ENCODE results near the gene FBN2.
"Not testable (repeated sequence)": the region's sequence is repeated elsewhere in the genome, so short reads cannot be mapped to it uniquely, and the experiment has no call there.

FBN2 gene

GRCh38 chr5:128453121-128453520 is 84.9 kb downstream of the FBN2 start:
- Histone ChIP-seq H3K27me3 (ENCODE audit: control insufficient read depth in 3 of 3, insufficient read depth in 3 of 3, low read depth in 1 of 3, low read length in 3 of 3) (no peaks in the 10 kb centered on the region), H3K4me3 (ENCODE audit: low read length in 2 of 2) (no peak overlapping the region), H3K14ac (ENCODE audit: low read length) (no peak overlapping the region), H3K4me2 (ENCODE audit: insufficient read depth, low read length, poor library complexity, severe bottlenecking) (no peak overlapping the region), H3K23ac (ENCODE audit: low read depth, low read length, poor library complexity) (no peak overlapping the region), H2BK12ac (ENCODE audit: low read length) (no peak overlapping the region), H3K9ac (ENCODE audit: low read depth, low read length, poor library complexity) (no peak overlapping the region), H3K4me1 (ENCODE audit: control insufficient read depth in 2 of 2, insufficient read depth in 1 of 2, low read depth in 1 of 2, low read length in 2 of 2) (peaks cover 0 to 13% of the 10 kb centered on the region in 2 donors), H4K91ac (ENCODE audit: low read depth, low read length, poor library complexity) (no peak overlapping the region), H2AK5ac (ENCODE audit: low read depth, low read length) (no peak overlapping the region), H3K9me3 (replicated peaks in 1 of 2; ENCODE audit: control insufficient read depth in 2 of 2, insufficient read depth in 1 of 2, low read depth in 1 of 2, low read length in 2 of 2) (peaks cover 0 to 3% of the 10 kb centered on the region in 2 donors), H2BK15ac (ENCODE audit: low read length) (no peak overlapping the region), H2BK120ac (ENCODE audit: low read depth, low read length) (no peak overlapping the region), H3K4ac (ENCODE audit: low read length) (no peak overlapping the region), H2BK5ac (ENCODE audit: low read length) (no peak overlapping the region), H3K36me3 (replicated peaks in 1 of 2; ENCODE audit: control insufficient read depth in 2 of 2, insufficient read depth in 2 of 2, low read length in 2 of 2) (peaks cover 0 to 2% of the 10 kb centered on the region in 2 donors), H3K79me1 (ENCODE audit: low read depth, low read length) (peaks cover 2% of the 10 kb centered on the region), H2AFZ (ENCODE audit: low read length) (no peak overlapping the region), H4K8ac (ENCODE audit: low read depth, low read length) (no peak overlapping the region), H3K18ac (ENCODE audit: low read length) (no peak overlapping the region), H3K27ac (replicated peaks; ENCODE audit: low read length) (no peak overlapping the region)
- DNase-seq (ENCODE audit: low spot score), result no peak
- WGBS, 2 donors (ENCODE audit: extremely low coverage in 2 of 2, insufficient read length in 2 of 2, insufficient replicate concordance in 1 of 2), result no CpG with 5 or more reads among the region's 3 CpGs

GRCh38 chr5:128447224-128447623 is 90.8 kb downstream of the FBN2 start:
- H3K4me1 ChIP-seq (ENCODE audit: control insufficient read depth in 2 of 2, insufficient read depth in 1 of 2, low read depth in 1 of 2, low read length in 2 of 2); H4K8ac ChIP-seq (ENCODE audit: low read depth, low read length); H3K27me3 ChIP-seq (ENCODE audit: control insufficient read depth in 3 of 3, insufficient read depth in 3 of 3, low read depth in 1 of 3, low read length in 3 of 3); H2BK5ac ChIP-seq (ENCODE audit: low read length); H3K4ac ChIP-seq (ENCODE audit: low read length); H3K79me1 ChIP-seq (ENCODE audit: low read depth, low read length); H3K23ac ChIP-seq (ENCODE audit: low read depth, low read length, poor library complexity); H4K91ac ChIP-seq (ENCODE audit: low read depth, low read length, poor library complexity); H2AFZ ChIP-seq (ENCODE audit: low read length); H3K18ac ChIP-seq (ENCODE audit: low read length); H3K9me3 ChIP-seq (replicated peaks in 1 of 2; ENCODE audit: control insufficient read depth in 2 of 2, insufficient read depth in 1 of 2, low read depth in 1 of 2, low read length in 2 of 2); H2BK120ac ChIP-seq (ENCODE audit: low read depth, low read length); H3K4me3 ChIP-seq (ENCODE audit: low read length in 2 of 2); H3K9ac ChIP-seq (ENCODE audit: low read depth, low read length, poor library complexity); H2BK12ac ChIP-seq (ENCODE audit: low read length); H3K27ac ChIP-seq (replicated peaks; ENCODE audit: low read length); DNase-seq (ENCODE audit: low spot score); H3K14ac ChIP-seq (ENCODE audit: low read length); H2AK5ac ChIP-seq (ENCODE audit: low read depth, low read length); H3K4me2 ChIP-seq (ENCODE audit: insufficient read depth, low read length, poor library complexity, severe bottlenecking); H2BK15ac ChIP-seq (ENCODE audit: low read length): not testable (repeated sequence)
- no CpG with 5 or more reads among the region's 10 CpGs for WGBS, 2 donors (ENCODE audit: extremely low coverage in 2 of 2, insufficient read length in 2 of 2, insufficient replicate concordance in 1 of 2)
- H3K36me3 ChIP-seq (replicated peaks in 1 of 2; ENCODE audit: control insufficient read depth in 2 of 2, insufficient read depth in 2 of 2, low read length in 2 of 2), result peaks cover 2 to 27% of the 10 kb centered on the region in 2 donors

- H4K91ac ChIP-seq (ENCODE audit: low read depth, low read length, poor library complexity), result no peak overlapping the region
- no peak overlapping the region for H2BK120ac ChIP-seq (ENCODE audit: low read depth, low read length)
- H2AFZ ChIP-seq (ENCODE audit: low read length), result no peak overlapping the region
- no peak overlapping the region for H3K4me3 ChIP-seq (ENCODE audit: low read length in 2 of 2)
- no peak for DNase-seq (ENCODE audit: low spot score)
- no peak overlapping the region for H4K8ac ChIP-seq (ENCODE audit: low read depth, low read length)
- H3K23ac ChIP-seq (ENCODE audit: low read depth, low read length, poor library complexity), result no peak overlapping the region
- no peak overlapping the region for H3K14ac ChIP-seq (ENCODE audit: low read length)
- H3K4me1 ChIP-seq (ENCODE audit: control insufficient read depth in 2 of 2, insufficient read depth in 1 of 2, low read depth in 1 of 2, low read length in 2 of 2), result peaks cover 0 to 2% of the 10 kb centered on the region in 2 donors
- H2BK15ac ChIP-seq (ENCODE audit: low read length), result no peak overlapping the region
- peaks cover 0 to 3% of the 10 kb centered on the region in 2 donors for H3K9me3 ChIP-seq (replicated peaks in 1 of 2; ENCODE audit: control insufficient read depth in 2 of 2, insufficient read depth in 1 of 2, low read depth in 1 of 2, low read length in 2 of 2)
- no peaks in the 10 kb centered on the region for H3K27me3 ChIP-seq (ENCODE audit: control insufficient read depth in 3 of 3, insufficient read depth in 3 of 3, low read depth in 1 of 3, low read length in 3 of 3)
- H3K4ac ChIP-seq (ENCODE audit: low read length), result no peak overlapping the region
- no peak overlapping the region for H3K9ac ChIP-seq (ENCODE audit: low read depth, low read length, poor library complexity)
- no CpG with 5 or more reads among the region's 2 CpGs for WGBS, 2 donors (ENCODE audit: extremely low coverage in 2 of 2, insufficient read length in 2 of 2, insufficient replicate concordance in 1 of 2)
- no peak overlapping the region for H2BK12ac ChIP-seq (ENCODE audit: low read length)
- H3K18ac ChIP-seq (ENCODE audit: low read length), result no peak overlapping the region
- H3K79me1 ChIP-seq (ENCODE audit: low read depth, low read length), result no peaks in the 10 kb centered on the region
- no peak overlapping the region for H3K4me2 ChIP-seq (ENCODE audit: insufficient read depth, low read length, poor library complexity, severe bottlenecking)
- no peak overlapping the region for H3K27ac ChIP-seq (replicated peaks; ENCODE audit: low read length)
- H2BK5ac ChIP-seq (ENCODE audit: low read length), result no peak overlapping the region
- H3K36me3 ChIP-seq (replicated peaks in 1 of 2; ENCODE audit: control insufficient read depth in 2 of 2, insufficient read depth in 2 of 2, low read length in 2 of 2), result peaks cover 2 to 23% of the 10 kb centered on the region in 2 donors
- H2AK5ac ChIP-seq (ENCODE audit: low read depth, low read length), result no peak overlapping the region
Observed at GRCh38 chr5:128441941-128442350, 96.1 kb downstream of the FBN2 start.

GRCh38 chr5:128441165-128441564 is 96.9 kb downstream of the FBN2 start:
- no CpG with 5 or more reads among the region's 2 CpGs for WGBS, 2 donors (ENCODE audit: extremely low coverage in 2 of 2, insufficient read length in 2 of 2, insufficient replicate concordance in 1 of 2)
- Histone ChIP-seq H3K9ac (ENCODE audit: low read depth, low read length, poor library complexity) (no peak overlapping the region), H3K18ac (ENCODE audit: low read length) (no peak overlapping the region), H3K4ac (ENCODE audit: low read length) (no peak overlapping the region), H3K4me2 (ENCODE audit: insufficient read depth, low read length, poor library complexity, severe bottlenecking) (no peak overlapping the region), H2BK15ac (ENCODE audit: low read length) (no peak overlapping the region), H3K23ac (ENCODE audit: low read depth, low read length, poor library complexity) (no peak overlapping the region), H2BK12ac (ENCODE audit: low read length) (no peak overlapping the region), H2AK5ac (ENCODE audit: low read depth, low read length) (no peak overlapping the region), H3K27ac (replicated peaks; ENCODE audit: low read length) (no peak overlapping the region), H3K36me3 (replicated peaks in 1 of 2; ENCODE audit: control insufficient read depth in 2 of 2, insufficient read depth in 2 of 2, low read length in 2 of 2) (peaks cover 0 to 19% of the 10 kb centered on the region in 2 donors), H2AFZ (ENCODE audit: low read length) (no peak overlapping the region), H4K8ac (ENCODE audit: low read depth, low read length) (no peak overlapping the region), H2BK5ac (ENCODE audit: low read length) (no peak overlapping the region), H4K91ac (ENCODE audit: low read depth, low read length, poor library complexity) (no peak overlapping the region), H3K27me3 (ENCODE audit: control insufficient read depth in 3 of 3, insufficient read depth in 3 of 3, low read depth in 1 of 3, low read length in 3 of 3) (no peaks in the 10 kb centered on the region), H2BK120ac (ENCODE audit: low read depth, low read length) (no peak overlapping the region), H3K79me1 (ENCODE audit: low read depth, low read length) (no peaks in the 10 kb centered on the region), H3K4me3 (ENCODE audit: low read length in 2 of 2) (no peak overlapping the region), H3K14ac (ENCODE audit: low read length) (no peak overlapping the region), H3K9me3 (replicated peaks in 1 of 2; ENCODE audit: control insufficient read depth in 2 of 2, insufficient read depth in 1 of 2, low read depth in 1 of 2, low read length in 2 of 2) (peaks cover 0 to 3% of the 10 kb centered on the region in 2 donors), H3K4me1 (ENCODE audit: control insufficient read depth in 2 of 2, insufficient read depth in 1 of 2, low read depth in 1 of 2, low read length in 2 of 2) (peaks cover 0 to 6% of the 10 kb centered on the region in 2 donors)
- no peak for DNase-seq (ENCODE audit: low spot score)

Measured in neuronal stem cell (in vitro differentiated cells).